ENCODE data around the gene RAET1G.

GRCh38 chr6:149962461-149963211 is 39.7 kb upstream of the RAET1G start:
- TF ChIP-seq CTCF (IDR thresholded peaks at IDR 0.05) (no peak), TCF7L2 (IDR thresholded peaks at IDR 0.05; ENCODE audit: low read depth, low read length) (no peak), SIN3A (IDR thresholded peaks at IDR 0.05; ENCODE audit: borderline replicate concordance, insufficient read depth, low read depth, low read length) (no peak), POLR2AphosphoS5 (IDR thresholded peaks at IDR 0.05; ENCODE audit: low read depth, low read length) (no peak)
- TF ChIP-seq, protein P1, sequence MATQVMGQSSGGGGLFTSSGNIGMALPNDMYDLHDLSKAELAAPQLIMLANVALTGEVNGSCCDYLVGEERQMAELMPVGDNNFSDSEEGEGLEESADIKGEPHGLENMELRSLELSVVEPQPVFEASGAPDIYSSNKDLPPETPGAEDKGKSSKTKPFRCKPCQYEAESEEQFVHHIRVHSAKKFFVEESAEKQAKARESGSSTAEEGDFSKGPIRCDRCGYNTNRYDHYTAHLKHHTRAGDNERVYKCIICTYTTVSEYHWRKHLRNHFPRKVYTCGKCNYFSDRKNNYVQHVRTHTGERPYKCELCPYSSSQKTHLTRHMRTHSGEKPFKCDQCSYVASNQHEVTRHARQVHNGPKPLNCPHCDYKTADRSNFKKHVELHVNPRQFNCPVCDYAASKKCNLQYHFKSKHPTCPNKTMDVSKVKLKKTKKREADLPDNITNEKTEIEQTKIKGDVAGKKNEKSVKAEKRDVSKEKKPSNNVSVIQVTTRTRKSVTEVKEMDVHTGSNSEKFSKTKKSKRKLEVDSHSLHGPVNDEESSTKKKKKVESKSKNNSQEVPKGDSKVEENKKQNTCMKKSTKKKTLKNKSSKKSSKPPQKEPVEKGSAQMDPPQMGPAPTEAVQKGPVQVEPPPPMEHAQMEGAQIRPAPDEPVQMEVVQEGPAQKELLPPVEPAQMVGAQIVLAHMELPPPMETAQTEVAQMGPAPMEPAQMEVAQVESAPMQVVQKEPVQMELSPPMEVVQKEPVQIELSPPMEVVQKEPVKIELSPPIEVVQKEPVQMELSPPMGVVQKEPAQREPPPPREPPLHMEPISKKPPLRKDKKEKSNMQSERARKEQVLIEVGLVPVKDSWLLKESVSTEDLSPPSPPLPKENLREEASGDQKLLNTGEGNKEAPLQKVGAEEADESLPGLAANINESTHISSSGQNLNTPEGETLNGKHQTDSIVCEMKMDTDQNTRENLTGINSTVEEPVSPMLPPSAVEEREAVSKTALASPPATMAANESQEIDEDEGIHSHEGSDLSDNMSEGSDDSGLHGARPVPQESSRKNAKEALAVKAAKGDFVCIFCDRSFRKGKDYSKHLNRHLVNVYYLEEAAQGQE (IDR thresholded peaks at IDR 0.05; ENCODE audit: insufficient read depth in 1 of 2, low read depth in 2 of 2, low read length in 1 of 2) = no peak

Data from Panc1 (cell line).